Osteoblast (primary cell): ENCODE data around the gene TAOK1. TPM values are rescaled to one million over a fixed set of nuclear protein-coding genes. Genes with fewer than 3 reads are reported as not detected.
A peak's percentile ranks its signal among the peaks of the same experiment; 100 is the strongest.

ENCODE experiments used
- DNase-seq: peaks from one replicate; pipeline ENCODE4 v3.0.0; 2011; ENCODE audit warnings: low spot score, mixed read lengths; ENCODE audit not compliant: insufficient read length; ENCODE audit errors: missing footprints
- H2AFZ ChIP-seq: 2 replicates; pipeline ENCODE4 v1.6.0; 2011; ENCODE audit warnings: mild to moderate bottlenecking, low read length
- H3K27ac ChIP-seq: 2 replicates; pipeline ENCODE4 v1.5.1; 2011; ENCODE audit warnings: mild to moderate bottlenecking, low read depth, low read length, moderate library complexity
- H3K27me3 ChIP-seq: 2 replicates; pipeline ENCODE4 v1.6.0; 2012; ENCODE audit warnings: mild to moderate bottlenecking, control low read depth, inconsistent platforms, low read length, moderate library complexity; ENCODE audit not compliant: insufficient read depth
- H3K36me3 ChIP-seq: 2 replicates; pipeline ENCODE4 v1.5.1; 2011; ENCODE audit warnings: mild to moderate bottlenecking, low read length, control low read depth, moderate library complexity; ENCODE audit not compliant: insufficient read depth
- H3K4me1 ChIP-seq: 2 replicates; pipeline ENCODE4 v1.5.1; 2011; ENCODE audit warnings: mild to moderate bottlenecking, low read length, control low read depth, moderate library complexity; ENCODE audit not compliant: insufficient read depth
- H3K4me2 ChIP-seq: 2 replicates; pipeline ENCODE4 v1.6.0; 2011; ENCODE audit warnings: mild to moderate bottlenecking, low read length; ENCODE audit not compliant: insufficient read depth
- H3K4me3 ChIP-seq: fragments of 200-600 bp; sonication (generic); 3 replicates; pipeline ENCODE4 v1.5.1; 2012; ENCODE audit warnings: mild to moderate bottlenecking, low read length, inconsistent platforms; ENCODE audit not compliant: insufficient read depth
- H3K79me2 ChIP-seq: 2 replicates; pipeline ENCODE4 v1.6.0; 2012; ENCODE audit warnings: mild to moderate bottlenecking, low read length, control low read depth, inconsistent platforms; ENCODE audit not compliant: insufficient read depth
- H3K9me3 ChIP-seq: 2 replicates; pipeline ENCODE4 v1.5.1; 2011; ENCODE audit warnings: low read depth, low read length, control low read depth
- H4K20me1 ChIP-seq: 2 replicates; pipeline ENCODE4 v1.6.0; 2012; ENCODE audit warnings: mild to moderate bottlenecking, low read length, control low read depth; ENCODE audit not compliant: insufficient read depth
- CTCF ChIP-seq: IDR thresholded peaks from 2 replicates; pipeline ENCODE4 v1.5.1; 2011; ENCODE audit warnings: mild to moderate bottlenecking, low read depth, low read length, moderate library complexity; ENCODE audit errors: extremely low read depth
- total RNA-seq: library from RNA; depleted of rRNA; stranded (reverse); fragments of >200 nt; gene quantifications from 2 replicates; pipeline ENCODE4 v1.2.3, GENCODE V29; 2012

TAOK1 gene
- total RNA-seq, 1 donor: 68.4 TPM

- peaks cover 76% of the 10 kb centered on the region for H3K79me2 ChIP-seq
- no peak for TF ChIP-seq CTCF
- H3K4me1 ChIP-seq: peaks cover 13% of the 10 kb centered on the region
- no peaks in the 10 kb centered on the region for H3K27me3 ChIP-seq
- H3K27ac ChIP-seq: no peak overlapping the region
- no peak overlapping the region for H2AFZ ChIP-seq
- H3K9me3 ChIP-seq: no peaks in the 10 kb centered on the region
- peaks cover 71% of the 10 kb centered on the region for H4K20me1 ChIP-seq
- no peak overlapping the region for H3K4me2 ChIP-seq
- peak; percentile 80 for DNase-seq
- H3K36me3 ChIP-seq: peaks cover 17% of the 10 kb centered on the region
- no peak overlapping the region for H3K4me3 ChIP-seq
Measured at GRCh38 chr17:29583324-29584248, 193.4 kb downstream of the TAOK1 start.

GRCh38 chr17:29584452-29585079 lies 194.4 kb downstream of the TAOK1 start:
- peak; percentile 57 for DNase-seq

GRCh38 chr17:29585080-29585751 lies 195.1 kb downstream of the TAOK1 start:
- Histone ChIP-seq H2AFZ (no peak overlapping the region), H3K4me1 (peaks cover 19% of the 10 kb centered on the region), H3K27me3 (no peaks in the 10 kb centered on the region), H3K36me3 (peaks cover 13% of the 10 kb centered on the region), H3K27ac (no peak overlapping the region), H3K79me2 (peaks cover 80% of the 10 kb centered on the region), H3K4me3 (no peak overlapping the region), H3K9me3 (no peaks in the 10 kb centered on the region), H4K20me1 (peaks cover 62% of the 10 kb centered on the region), H3K4me2 (no peak overlapping the region)
- DNase-seq: peak; percentile 88
- peak; percentile 31 for TF ChIP-seq CTCF

More at GRCh38 chr17:29584452-29585079, 194.4 kb downstream of the TAOK1 start:
- Histone ChIP-seq H3K4me2 (no peak overlapping the region), H3K79me2 (peaks cover 80% of the 10 kb centered on the region), H3K27ac (no peak overlapping the region), H2AFZ (no peak overlapping the region), H3K27me3 (no peaks in the 10 kb centered on the region), H3K9me3 (no peaks in the 10 kb centered on the region), H3K4me3 (no peak overlapping the region), H4K20me1 (peaks cover 68% of the 10 kb centered on the region), H3K4me1 (peaks cover 14% of the 10 kb centered on the region), H3K36me3 (peaks cover 13% of the 10 kb centered on the region)
- no peak for TF ChIP-seq CTCF
